K562 (cell line): ENCODE data around the gene ANKRD11. TPM values are rescaled to one million over a fixed set of nuclear protein-coding genes. Genes with fewer than 3 reads are reported as not detected.

Experiments used
- CBFA2T2 ChIP-seq: fragments of 450-650 bp; conservative IDR thresholded peaks from 2 replicates; pipeline ENCODE4 v1.6.1; 2017; ENCODE audit warnings: mild to moderate bottlenecking
- CCAR2 ChIP-seq: fragments of 200-400 bp; formaldehyde crosslinking; IDR thresholded peaks from 2 replicates; pipeline ENCODE4 v1.6.1; 2017; ENCODE audit warnings: mild to moderate bottlenecking, low read depth, low read length
- HMG20A ChIP-seq: fragments of 450-650 bp; formaldehyde crosslinking; conservative IDR thresholded peaks from 2 replicates; pipeline ENCODE4 v1.4.0; 2020; ENCODE audit warnings: mild to moderate bottlenecking, mixed read lengths
- MCM5 ChIP-seq: fragments of 450-650 bp; IDR thresholded peaks from 2 replicates; pipeline ENCODE4 v1.6.1; 2016; ENCODE audit warnings: low read depth
- MITF ChIP-seq: IDR thresholded peaks from 2 replicates; pipeline ENCODE4 v1.6.1; 2014; ENCODE audit warnings: antibody characterized with exemption
- SIX5 ChIP-seq, 2 experiments: IDR thresholded peaks; 2 replicates each; pipeline ENCODE4 v1.6.1; 2011; ENCODE audit warnings: low read length in 2 of 2, borderline replicate concordance in 1 of 2, low read depth in 1 of 2, mild to moderate bottlenecking in 1 of 2, moderate library complexity in 1 of 2; ENCODE audit not compliant: insufficient read depth in 1 of 2
- polyA plus RNA-seq, 8 experiments: library from polyadenylated mRNA; depleted of rRNA in 4 of 8; stranded (reverse) in 5 of 8; unstranded in 3 of 8; fragments of >200 nt; fragmentation: Nextera tagmentation in 2 of 8; fragmentation: Illumina TruSeq in 1 of 8; extraction: Ambion mirVana in 2 of 8; extraction: Trizol in 1 of 8; gene quantifications; 2 replicates each; pipeline versions ENCODE4 v1.2.1 to v1.2.3, GENCODE V29; 2011 to 2014; ENCODE audit warnings: inconsistent platforms in 1 of 8, missing spikeins in 1 of 8
- total RNA-seq, 7 experiments: library from RNA; depleted of rRNA in 6 of 7; stranded (reverse); fragments of >200 nt in 6 of 7; fragmentation: Illumina TruSeq in 2 of 7; extraction: Trizol in 2 of 7; gene quantifications; 2 replicates each; pipeline versions ENCODE4 v1.2.1 to v1.2.3, GENCODE V29; 2011 to 2021; ENCODE audit warnings: low replicate concordance in 1 of 7
- TF ChIP-seq, protein P1 (sequence below): sonication (generic); formaldehyde crosslinking; IDR thresholded peaks from 2 replicates; pipeline ENCODE4 v1.8.0; 2022; ENCODE audit warnings: missing genetic modification reagents, mild to moderate bottlenecking, borderline replicate concordance
- TF ChIP-seq, protein P2 (sequence below): fragments of 250-450 bp; sonication (Bioruptor Pico); IDR thresholded peaks from 2 replicates; pipeline ENCODE4 v1.8.0; 2021; ENCODE audit warnings: borderline replicate concordance, mild to moderate bottlenecking, moderate library complexity; ENCODE audit not compliant: poor library complexity, severe bottlenecking

The ANKRD11 gene
- total and polyA plus RNA-seq, 9 of the 15 experiments (the other 6 are each of a cell fraction or from before 2014, with no cell fraction given), result 4.7 to 126 (median 31.7) TPM

- TF ChIP-seq, protein P1, sequence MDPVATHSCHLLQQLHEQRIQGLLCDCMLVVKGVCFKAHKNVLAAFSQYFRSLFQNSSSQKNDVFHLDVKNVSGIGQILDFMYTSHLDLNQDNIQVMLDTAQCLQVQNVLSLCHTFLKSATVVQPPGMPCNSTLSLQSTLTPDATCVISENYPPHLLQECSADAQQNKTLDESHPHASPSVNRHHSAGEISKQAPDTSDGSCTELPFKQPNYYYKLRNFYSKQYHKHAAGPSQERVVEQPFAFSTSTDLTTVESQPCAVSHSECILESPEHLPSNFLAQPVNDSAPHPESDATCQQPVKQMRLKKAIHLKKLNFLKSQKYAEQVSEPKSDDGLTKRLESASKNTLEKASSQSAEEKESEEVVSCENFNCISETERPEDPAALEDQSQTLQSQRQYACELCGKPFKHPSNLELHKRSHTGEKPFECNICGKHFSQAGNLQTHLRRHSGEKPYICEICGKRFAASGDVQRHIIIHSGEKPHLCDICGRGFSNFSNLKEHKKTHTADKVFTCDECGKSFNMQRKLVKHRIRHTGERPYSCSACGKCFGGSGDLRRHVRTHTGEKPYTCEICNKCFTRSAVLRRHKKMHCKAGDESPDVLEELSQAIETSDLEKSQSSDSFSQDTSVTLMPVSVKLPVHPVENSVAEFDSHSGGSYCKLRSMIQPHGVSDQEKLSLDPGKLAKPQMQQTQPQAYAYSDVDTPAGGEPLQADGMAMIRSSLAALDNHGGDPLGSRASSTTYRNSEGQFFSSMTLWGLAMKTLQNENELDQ (CRISPR knock-in tag), result no peak
- TF ChIP-seq MITF (no peak), MCM5 (no peak), CBFA2T2 (no peak), SIX5 (IDR thresholded peaks at IDR 0.05; ENCODE audit: borderline replicate concordance in 1 of 2, insufficient read depth in 1 of 2, low read depth in 1 of 2, low read length in 2 of 2) (no peak), CCAR2 (no peak), HMG20A (no peak)
- TF ChIP-seq, protein P2, sequence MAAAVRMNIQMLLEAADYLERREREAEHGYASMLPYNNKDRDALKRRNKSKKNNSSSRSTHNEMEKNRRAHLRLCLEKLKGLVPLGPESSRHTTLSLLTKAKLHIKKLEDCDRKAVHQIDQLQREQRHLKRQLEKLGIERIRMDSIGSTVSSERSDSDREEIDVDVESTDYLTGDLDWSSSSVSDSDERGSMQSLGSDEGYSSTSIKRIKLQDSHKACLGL (CRISPR knock-in tag), result no peak
- TF ChIP-seq, all 486 proteins: peak for 3
Observed at GRCh38 chr16:89283449-89283848, 206.9 kb downstream of the ANKRD11 start (continued).
